ENCODE results near the gene DRD2.

- no peak for TF ChIP-seq REST (IDR thresholded peaks at IDR 0.05; ENCODE audit: low read depth)
- TF ChIP-seq, protein P1, sequence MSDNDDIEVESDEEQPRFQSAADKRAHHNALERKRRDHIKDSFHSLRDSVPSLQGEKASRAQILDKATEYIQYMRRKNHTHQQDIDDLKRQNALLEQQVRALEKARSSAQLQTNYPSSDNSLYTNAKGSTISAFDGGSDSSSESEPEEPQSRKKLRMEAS (IDR thresholded peaks at IDR 0.05), result no peak
- no peak for TF ChIP-seq CEBPB (IDR thresholded peaks at IDR 0.05)
- TF ChIP-seq, protein P2, sequence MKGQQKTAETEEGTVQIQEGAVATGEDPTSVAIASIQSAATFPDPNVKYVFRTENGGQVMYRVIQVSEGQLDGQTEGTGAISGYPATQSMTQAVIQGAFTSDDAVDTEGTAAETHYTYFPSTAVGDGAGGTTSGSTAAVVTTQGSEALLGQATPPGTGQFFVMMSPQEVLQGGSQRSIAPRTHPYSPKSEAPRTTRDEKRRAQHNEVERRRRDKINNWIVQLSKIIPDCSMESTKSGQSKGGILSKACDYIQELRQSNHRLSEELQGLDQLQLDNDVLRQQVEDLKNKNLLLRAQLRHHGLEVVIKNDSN (IDR thresholded peaks at IDR 0.05), result no peak
- no peak for TF ChIP-seq CREB1 (IDR thresholded peaks at IDR 0.05; ENCODE audit: low read depth)
- no peak for TF ChIP-seq TAF1 (IDR thresholded peaks at IDR 0.05; ENCODE audit: low read depth)
- no peak for TF ChIP-seq RAD21 (IDR thresholded peaks at IDR 0.05; ENCODE audit: low read depth)
- TF ChIP-seq EP300 (IDR thresholded peaks at IDR 0.05; ENCODE audit: borderline replicate concordance), result no peak
Measured at GRCh38 chr11:113506893-113507292, 31.7 kb upstream of the DRD2 start.

All from Ishikawa (cell line).